NOMO-1 treated with DMSO at 0.1 percent for 48 hours (cell line): ENCODE results near the gene GPR12.
"Not testable (repeated sequence)": the region's sequence is repeated elsewhere in the genome, so short reads cannot be mapped to it uniquely, and the experiment has no call there.

Source experiments
- DNase-seq: peaks from one replicate; lab custom pipeline; 2025; ENCODE audit not compliant: unreplicated experiment; lab: John Stamatoyannopoulos, UW

GPR12 gene

DNA sequence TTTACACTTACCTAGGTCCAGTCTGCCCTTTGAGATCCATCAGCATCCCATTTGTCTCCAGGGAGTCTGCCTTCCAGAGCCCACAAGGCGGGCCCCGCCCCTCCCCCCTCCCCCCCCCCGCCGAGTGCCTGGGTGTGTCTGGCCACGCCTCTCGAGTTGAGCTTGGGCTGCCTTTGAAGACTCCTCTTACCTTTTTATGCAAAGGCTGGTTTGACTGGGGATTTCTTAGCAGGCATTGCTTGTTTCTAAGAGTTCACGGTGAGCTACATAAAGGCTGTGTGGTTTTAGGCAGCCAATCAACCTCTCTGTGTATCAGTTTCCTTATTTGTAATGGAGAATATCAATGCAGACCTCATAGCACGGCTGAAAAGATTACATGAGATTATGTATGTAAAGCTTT lies 11.3 kb downstream of the GPR12 start:
- DNase-seq = no peak

DNA sequence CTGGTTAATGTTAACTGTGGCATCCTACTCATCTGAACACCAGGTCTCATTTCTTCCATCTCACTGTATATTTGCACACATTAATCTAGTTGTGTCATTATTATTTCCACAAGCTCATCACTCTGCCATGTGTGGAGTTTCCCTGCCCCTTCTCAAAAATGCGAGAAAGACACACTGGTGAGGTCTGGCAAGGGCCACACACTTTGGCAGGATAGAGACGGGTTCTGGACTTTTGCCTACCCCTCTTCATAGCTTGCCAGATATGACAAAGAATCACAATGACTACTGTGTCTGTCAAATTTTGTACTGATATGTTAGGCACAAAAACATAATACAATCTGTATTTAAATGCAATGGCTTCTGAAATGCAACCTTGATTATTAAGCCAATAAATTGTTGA lies 12.9 kb downstream of the GPR12 start:
- no peak for DNase-seq

DNA sequence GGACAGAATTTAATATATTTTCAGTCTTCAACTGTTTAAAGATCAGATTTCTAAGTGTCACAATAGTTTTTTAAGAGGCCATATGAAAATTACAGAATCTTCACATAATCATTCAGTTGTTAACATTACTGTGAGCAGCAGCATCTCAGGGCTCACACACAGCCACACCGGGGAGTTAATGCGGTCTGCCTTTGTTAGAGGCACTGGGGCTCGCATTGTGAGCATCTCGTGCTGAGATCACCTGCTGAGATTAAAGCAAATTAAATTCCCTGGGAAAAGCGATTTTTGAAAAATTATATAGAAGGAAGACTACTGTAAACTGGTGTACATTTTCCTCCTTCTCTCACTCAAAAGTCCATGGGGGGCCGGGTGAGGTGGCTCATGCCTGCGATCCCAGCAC lies 16.6 kb downstream of the GPR12 start:
- no peak for DNase-seq

DNA sequence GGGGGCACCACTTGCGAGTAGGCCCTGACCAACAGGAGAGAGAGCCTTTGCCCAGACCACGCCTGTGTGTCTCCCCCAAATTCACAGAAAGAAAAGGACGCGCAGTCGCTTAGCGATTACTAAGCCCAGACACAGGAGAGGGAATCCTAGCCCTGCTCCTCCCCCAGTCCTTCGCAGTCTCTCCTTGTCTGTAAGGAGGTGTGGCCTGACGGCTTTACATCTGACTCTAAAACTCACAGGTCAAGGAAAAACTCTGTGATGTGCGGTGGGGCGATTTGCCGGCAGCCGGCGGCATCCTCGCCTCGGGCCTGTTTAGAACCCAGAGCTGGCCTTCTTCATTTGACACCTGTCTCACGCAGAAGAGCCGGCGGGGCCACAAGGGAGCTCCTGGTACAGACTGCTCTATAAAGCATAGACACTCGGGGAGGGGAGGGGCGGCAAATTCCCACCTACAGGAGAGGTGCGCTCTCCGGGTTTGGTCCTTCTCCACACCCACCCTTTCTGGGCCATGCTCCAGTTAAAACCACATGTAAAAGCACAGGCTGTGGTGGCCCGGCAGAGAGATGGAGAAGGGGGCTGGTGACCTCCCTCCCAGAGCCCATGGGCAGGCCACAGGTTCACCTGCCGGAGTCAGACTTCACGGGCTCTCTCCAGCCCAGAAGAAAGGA lies 17.8 kb downstream of the GPR12 start:
- DNase-seq = no peak

DNA sequence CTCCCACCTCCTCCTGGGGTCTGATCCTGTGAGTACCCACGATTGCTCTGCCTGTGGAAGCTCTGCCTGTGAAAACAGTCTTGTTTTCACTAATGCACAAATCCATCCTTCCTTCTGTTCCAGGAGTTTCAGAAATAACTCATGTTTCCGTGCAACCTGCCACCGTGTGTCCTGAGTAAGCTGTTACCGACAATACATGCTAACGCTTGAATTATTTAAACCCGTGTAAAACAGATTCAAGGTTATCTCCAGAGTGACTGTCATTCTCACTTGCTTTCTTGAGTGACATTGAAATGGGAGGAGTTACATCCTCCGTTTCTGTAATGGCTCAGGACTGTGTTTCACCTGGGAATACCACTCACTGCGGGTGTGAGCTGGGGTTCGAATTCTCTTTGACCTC lies 24.9 kb downstream of the GPR12 start:
- no peak for DNase-seq

DNA sequence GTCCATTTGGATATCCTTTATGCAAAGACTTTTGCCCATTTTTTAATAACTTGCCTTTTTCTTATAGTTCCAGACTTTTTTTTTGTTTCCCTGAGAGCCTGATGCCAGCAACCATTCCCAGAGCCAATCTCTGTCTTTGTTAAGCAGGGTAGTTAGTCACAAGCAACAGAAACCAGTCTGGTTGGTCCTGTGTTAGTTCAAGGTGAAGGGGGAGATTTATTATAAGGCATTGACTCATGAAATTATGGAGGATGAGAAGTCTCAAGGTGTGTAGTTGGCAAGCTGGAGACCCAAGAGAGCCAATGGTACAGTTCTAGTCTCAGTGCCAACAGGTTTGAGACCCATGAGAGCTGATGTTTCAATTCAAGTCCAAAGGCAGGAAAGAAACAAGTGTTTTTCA lies 33.0 kb downstream of the GPR12 start:
- DNase-seq = no peak

DNA sequence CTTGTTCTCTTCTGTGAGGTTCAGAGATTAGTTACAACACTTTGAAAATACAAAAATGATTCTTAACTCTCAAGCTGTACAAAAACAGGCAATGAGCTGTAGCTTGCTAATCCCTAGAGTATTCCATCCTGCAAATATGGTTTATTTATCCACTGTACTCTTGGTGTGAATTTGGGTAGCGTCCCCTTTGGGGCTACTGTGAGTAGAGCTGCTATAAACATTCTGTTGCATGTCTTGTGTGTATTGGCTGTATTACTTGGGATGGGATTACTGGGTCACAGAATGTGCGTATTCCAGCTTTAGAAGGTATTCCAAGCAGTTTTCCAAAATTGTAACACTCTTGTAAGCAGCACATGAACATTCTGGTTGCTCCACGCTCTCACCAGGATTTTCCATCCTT lies 33.5 kb downstream of the GPR12 start:
- DNase-seq = no peak

DNA sequence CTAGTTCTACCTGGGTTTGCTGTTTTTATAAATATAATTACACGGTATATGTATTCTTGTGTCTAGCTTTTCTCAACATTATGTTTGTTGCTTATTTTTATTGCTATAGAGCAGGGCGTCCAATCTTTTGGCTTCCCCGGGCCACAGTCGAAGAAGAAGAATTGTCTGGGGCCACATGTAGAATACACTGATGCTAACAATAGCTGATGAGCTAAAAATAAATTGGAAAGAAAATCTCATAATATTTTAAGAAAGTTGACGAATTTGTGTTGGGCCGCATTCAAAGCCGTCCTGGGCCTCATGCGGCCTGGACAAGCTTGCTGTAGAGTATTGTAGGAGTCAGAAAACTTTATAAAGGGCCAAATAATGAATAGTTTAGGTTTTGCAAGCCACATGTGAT lies 33.9 kb downstream of the GPR12 start:
- no peak for DNase-seq

DNA sequence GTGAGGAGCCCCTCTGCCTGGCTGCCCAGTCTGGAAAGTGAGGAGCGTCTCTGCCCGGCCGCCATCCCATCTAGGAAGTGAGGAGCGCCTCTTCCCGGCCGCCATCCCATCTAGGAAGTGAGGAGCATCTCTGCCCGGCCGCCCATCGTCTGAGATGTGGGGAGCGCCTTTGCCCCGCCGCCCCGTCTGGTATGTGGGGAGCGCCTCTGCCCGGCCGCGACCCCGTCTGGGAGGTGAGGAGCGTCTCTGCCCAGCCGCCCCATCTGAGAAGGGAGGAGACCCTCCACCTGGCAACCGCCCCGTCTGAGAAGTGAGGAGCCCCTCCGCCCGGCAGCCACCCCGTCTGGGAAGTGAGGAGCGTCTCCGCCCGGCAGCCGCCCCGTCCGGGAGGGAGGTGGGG lies 37.0 kb downstream of the GPR12 start:
- not testable (repeated sequence) for DNase-seq

DNA sequence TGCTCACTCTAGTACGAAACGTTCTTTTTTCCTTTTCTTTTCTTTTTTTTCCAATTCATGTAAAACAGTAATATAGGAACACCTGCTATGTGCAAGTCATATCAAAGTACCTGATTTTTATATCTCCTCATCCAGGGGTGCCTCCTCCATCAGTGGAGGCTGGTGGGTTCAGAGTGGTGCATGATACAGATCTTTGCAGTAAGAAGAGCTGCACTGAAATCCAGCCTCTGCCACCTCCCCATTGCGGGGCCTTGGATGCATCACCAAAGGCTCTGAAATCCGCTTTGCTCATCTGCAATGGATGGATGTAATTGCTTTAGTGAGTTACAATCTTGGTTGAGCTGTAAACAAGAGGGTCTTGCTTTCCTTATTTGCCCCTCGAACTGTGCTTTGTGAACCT lies 38.3 kb downstream of the GPR12 start:
- DNase-seq = no peak

DNA sequence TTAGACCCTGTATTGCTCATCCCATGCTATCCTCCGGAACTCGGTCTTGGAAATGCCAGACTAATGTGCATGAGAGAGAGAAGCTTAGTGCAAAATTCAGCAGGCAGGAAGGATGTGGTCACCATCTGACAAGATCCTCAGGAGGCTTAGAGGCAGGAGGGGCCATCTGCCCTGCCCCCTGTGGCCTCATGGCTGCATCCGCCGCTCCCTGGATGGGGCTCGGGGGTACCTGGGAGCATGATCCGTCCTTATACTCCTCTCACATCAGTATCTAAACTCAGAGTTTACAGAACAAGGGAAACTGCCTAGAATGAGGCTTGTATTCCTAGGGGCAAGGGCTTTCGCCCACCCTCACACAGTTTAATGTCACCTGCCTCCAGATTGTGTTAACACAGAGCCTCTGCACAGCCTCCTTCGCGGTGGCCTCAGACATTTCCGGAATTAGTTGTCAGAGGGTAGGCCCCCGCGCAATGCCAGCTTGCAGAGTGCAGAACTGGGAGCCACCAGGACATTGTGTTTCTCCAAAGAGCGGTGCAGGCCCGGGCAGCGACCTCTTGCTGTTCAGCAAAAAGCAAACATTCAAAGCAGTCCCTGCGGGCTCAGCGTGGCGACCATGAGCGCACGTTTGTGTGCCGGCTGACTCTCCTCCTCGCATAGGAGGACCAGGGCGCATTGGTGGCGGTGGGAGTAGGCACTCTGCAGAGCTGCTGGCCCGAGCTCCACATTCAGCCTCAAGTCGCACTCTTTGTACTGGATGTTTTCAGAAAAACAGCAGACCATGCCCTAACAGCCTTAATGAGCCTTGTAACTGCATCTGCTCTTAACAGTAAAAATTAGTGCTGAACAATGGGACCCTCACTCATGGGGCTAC lies 39.1 kb downstream of the GPR12 start:
- peak; percentile 78 for DNase-seq

DNA sequence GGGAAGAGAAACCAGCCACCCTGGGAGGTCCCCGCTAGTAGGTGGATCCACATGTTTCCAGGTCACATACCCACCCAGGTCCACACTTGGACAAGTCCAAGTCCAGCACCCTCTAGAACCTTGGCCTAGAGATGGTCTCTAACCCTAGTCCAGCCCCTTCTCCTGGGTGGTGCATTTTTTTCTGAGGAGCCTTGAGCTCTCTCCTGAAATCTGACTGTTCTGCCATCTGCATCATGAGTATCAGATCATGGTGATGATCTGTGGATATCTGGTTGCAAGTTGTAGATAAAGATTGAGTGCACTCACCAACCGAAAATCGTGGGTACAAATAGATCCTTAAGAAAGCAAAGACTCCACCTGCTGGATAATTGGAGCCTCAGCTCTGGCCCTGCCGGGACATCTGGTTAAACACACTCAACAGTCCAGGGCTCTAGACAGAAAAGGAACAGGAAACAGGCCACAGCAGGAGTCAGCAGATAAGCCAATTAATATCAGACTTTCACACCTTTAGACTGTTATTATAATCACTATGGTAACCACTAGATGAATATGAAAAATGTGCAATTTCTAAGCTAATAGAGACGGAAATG lies 41.1 kb downstream of the GPR12 start:
- DNase-seq = peak; percentile 22

DNA sequence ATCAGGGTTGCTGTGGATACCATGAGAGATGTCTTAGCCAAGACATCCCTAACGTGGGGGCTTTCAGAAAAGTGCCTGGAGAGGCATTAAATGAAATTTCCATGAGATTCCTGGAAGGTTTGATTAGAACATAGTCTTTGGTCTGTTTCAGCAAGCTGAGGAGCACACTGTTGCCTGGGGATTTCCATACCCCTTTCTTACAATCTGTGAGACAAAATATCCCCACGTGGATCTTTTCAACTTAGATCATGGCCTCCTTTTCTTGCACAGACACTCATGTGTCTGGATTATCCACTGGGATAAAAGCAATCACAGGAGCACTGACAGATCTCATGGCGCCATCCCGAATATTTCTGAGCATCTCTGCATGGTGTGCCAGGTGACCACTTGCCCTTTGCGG lies 41.7 kb downstream of the GPR12 start:
- DNase-seq = no peak

DNA sequence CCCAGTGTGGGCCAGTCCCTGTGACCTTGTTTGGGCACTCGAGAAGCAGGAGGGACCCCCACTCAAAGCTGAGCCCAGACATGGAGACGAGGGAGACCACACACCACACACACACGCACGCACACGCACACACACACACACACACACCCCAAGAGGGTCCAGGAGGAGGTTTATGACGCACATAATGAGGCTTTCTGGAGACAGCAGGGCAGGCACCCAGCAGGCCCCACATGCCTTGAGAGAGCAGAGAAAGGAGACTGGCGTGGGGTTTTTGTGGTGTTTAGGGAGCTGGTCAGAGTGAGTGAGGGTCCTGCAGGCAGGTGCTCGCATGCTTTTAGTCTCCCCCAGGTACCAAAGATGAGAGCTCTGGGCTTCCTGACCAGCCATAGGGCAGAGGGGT lies 42.4 kb downstream of the GPR12 start:
- DNase-seq = no peak

DNA sequence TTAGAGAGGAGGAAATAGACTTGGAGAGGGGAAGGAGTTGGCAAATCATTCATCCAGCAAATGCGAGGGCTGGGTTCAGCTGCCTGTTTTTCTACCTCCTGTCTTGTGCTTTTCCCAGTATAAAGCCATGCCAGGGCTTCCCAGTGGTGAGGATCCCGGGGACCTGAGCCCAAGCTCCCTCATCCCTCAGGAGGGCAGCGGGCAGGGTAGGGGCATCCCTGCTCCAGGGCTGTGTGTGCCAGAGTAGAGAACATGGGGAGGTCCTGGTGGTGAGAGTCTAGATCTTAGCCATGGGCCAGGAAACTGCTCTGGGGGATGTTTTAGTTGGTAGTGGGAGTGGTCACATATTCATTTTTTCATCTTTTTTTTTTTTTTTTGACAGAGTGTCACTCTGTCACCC lies 43.6 kb downstream of the GPR12 start:
- no peak for DNase-seq

DNA sequence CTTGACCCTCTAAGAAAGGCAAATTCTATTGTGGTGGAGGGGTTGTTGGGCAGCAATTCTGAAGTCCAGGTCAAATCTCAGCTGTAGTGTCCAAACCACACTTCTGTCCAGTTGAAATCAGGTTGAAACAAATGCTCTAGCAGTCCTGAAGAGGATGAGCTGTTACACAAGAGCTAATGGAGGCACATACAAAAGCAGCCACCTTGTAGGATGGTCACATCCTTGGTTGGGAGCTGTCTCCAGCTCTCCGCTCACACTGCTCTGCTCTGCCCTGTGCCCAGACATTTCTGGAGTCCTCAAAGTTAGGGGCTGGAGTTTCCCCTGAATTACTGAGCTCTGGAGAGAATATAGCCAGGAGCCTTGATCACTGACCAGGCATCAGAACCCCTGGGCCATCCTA lies 47.2 kb downstream of the GPR12 start:
- DNase-seq = no peak

DNA sequence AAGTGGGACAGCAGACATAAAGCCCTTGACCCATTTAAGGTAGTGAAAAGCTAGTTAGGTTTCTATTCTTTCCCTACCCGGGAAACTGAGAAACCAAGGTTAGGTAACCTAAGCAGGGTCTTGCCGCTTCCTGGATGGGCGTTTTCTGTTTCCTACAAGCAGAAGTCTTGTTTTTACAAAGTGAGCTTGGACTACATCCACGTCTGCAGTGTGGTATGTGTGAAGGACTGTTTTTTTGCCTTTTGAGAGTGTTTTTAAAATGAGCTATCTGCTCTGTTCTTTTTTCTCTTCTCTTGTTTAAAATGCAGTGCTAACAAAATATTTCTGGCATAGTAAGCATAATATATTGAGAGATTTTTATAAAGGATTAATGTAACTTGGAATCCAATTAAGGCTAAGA lies 49.4 kb downstream of the GPR12 start:
- DNase-seq = no peak

DNA sequence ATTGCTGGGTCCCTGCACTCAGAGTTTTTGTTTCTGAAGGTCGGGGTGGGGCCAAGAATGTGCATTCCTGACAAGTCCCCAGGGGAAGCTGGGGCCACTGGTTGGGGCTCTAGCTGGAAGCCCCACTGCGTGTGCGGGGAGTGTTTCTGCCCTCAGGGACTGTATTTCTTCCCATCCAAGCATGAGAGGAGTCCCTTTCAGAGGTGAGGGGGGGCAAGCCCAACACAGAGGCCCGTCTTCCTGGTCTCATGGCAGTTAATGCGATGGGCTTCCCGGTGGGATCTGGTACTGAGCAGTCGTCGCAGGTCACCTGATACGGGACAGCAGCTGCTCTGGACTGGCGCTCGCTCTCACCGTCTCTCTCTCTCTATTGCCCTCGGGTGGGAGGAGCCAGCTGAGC lies 50.4 kb downstream of the GPR12 start:
- no peak for DNase-seq

DNA sequence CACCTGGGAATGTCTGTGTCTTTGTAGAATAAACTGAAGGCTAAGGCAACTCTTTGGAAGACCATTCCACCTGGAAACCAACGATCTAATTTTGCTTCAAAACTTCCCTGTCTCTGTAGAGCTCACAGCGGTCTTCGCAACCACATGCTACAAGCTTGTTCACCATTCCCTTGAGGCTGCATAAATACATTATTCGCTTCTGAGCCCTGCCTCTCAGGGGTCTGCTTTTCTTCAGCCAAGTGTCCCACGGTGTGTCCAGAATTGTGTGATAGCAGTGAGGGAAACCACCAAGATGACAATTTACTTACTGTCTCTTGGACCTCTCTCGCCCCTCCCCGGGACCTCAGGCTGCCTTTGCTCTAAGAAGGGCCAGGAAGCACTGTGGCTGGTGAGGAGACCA lies 51.1 kb downstream of the GPR12 start:
- DNase-seq = no peak

DNA sequence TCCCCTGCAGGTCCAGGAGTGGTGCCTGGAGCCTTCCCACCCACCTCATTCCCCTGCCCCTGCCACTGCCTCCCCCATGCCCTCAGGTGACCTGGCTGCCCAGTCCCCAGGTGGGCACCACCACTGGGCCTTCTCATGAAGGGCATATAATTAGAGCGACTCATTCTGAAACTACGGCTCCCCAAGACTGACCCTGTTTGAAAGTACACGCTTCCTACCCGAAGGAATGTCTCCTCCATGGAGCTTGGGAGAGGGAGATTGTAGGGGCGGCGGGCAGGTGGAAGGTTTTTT lies 52.6 kb downstream of the GPR12 start:
- no peak for DNase-seq

DNA sequence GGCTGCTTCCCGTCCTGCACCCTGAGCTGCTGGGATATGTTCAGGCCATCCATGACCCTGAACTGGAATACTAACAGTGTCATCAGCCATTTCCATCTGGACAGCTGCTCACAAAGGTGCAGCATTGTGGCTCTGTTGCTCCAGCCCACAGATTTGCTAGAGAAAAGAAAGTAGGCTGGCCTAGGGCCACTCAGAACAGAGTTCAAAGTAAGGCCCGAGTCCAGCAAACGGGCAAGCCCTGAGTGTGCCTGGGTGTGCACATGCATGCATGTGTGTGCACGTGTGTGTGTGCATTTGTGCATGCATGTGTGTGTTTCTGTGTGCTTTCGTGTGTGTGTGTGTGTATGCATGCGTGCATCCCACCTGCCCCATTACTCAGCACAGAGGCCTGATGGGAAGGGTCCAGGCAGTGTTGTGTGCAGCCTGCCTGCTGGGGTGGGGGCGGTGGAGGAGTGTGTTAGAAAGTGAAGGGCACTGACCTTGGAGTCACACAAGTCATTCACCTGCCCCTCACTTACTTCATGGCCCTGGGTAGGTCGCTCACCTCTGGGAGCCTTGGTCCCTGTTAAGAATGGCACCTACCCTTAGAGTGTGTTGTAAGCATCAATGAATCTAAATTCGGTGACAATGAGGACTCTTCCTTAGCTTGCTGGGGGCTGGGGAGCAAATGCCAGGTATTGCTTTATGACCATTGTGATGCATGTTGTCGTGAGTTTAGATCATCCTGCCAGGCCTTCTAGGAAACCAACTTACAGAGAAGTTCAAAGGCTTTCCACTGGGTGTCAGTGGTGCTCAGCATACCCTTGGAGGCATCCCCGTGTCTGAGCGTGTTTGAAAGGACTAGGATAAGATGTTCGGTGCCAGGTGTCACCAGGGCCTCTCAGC lies 53.2 kb downstream of the GPR12 start:
- DNase-seq = peak; percentile 37

DNA sequence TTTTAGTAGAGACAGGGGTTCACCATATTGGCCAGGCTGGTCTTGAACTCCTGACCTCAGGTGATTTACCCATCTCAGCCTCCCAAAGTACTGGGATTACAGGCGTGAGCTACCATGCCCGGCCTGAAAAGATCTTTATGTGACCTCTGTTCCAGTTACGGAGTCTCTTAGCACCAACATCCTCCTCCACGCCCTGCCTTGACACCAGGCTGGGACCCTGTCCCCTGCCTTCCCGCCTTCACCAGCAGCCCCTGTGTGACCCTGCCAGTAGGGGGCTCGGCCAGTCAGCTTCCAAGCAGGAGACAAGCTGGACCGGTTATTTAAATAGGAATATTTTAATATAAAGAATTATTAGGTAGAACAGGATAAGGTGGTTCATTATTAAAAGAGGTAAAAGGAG lies 54.2 kb downstream of the GPR12 start:
- no peak for DNase-seq
